Mucosa of gallbladder (tissue), 1 donor: Measurements from ENCODE around the gene JAG2. TPM values are rescaled to one million over a fixed set of nuclear protein-coding genes. Genes with fewer than 3 reads are reported as not detected.

ENCODE experiments used
- DNase-seq: peaks from one replicate; pipeline ENCODE4 v3.0.0-alpha.2; 2020; ENCODE audit warnings: low spot score
- total RNA-seq: library from RNA; stranded (reverse); gene quantifications from one replicate; pipeline ENCODE4 v1.2.1, GENCODE V29; 2021
- donor health status: DM: no; HTN: no; CAD: no.

JAG2 gene
- total RNA-seq, 1 donor from 2014 or later = 12.7 TPM

- DNase-seq = no peak
Observed at GRCh38 chr14:105203701-105204100, 35.1 kb upstream of the JAG2 start.

- peak; percentile 75 for DNase-seq
Observed at GRCh38 chr14:105203057-105203531, 34.5 kb upstream of the JAG2 start.

GRCh38 chr14:105201925-105202513 lies 33.4 kb upstream of the JAG2 start:
- no peak for DNase-seq

- DNase-seq = no peak
Observed at GRCh38 chr14:105201156-105201924, 32.8 kb upstream of the JAG2 start.

- DNase-seq = no peak
Observed at GRCh38 chr14:105200641-105201040, 32.1 kb upstream of the JAG2 start.

- DNase-seq = no peak
Observed at GRCh38 chr14:105200074-105200473, 31.5 kb upstream of the JAG2 start.

GRCh38 chr14:105199093-105199492 lies 30.5 kb upstream of the JAG2 start:
- no peak for DNase-seq

- DNase-seq = no peak
Observed at GRCh38 chr14:105198588-105198987, 30.0 kb upstream of the JAG2 start.

GRCh38 chr14:105197211-105197641 lies 28.6 kb upstream of the JAG2 start:
- peak; percentile 27 for DNase-seq

GRCh38 chr14:105196265-105196960 lies 27.8 kb upstream of the JAG2 start:
- no peak for DNase-seq

GRCh38 chr14:105195522-105196264 lies 27.1 kb upstream of the JAG2 start:
- no peak for DNase-seq

- no peak for DNase-seq
Observed at GRCh38 chr14:105195051-105195450, 26.5 kb upstream of the JAG2 start.

GRCh38 chr14:105193916-105194782 lies 25.6 kb upstream of the JAG2 start:
- no peak for DNase-seq

- no peak for DNase-seq
Observed at GRCh38 chr14:105192866-105193731, 24.5 kb upstream of the JAG2 start.

GRCh38 chr14:105187935-105188524 lies 19.5 kb upstream of the JAG2 start:
- peak; percentile 51 for DNase-seq

- DNase-seq = no peak
Observed at GRCh38 chr14:105187116-105187515, 18.5 kb upstream of the JAG2 start.

- no peak for DNase-seq
Observed at GRCh38 chr14:105185973-105186372, 17.4 kb upstream of the JAG2 start.

- no peak for DNase-seq
Observed at GRCh38 chr14:105185001-105185400, 16.4 kb upstream of the JAG2 start.

- no peak for DNase-seq
Observed at GRCh38 chr14:105184461-105184860, 15.9 kb upstream of the JAG2 start.
